ENCODE data around the gene TRIM60.

- TF ChIP-seq CTCF (IDR thresholded peaks at IDR 0.05; ENCODE audit: low read length) = no peak
- no peak for TF ChIP-seq EZH2 (optimal IDR thresholded peaks at IDR 0.05; ENCODE audit: low read depth, low read length)
These were observed 20.4 kb upstream of the TRIM60 start for GRCh38 chr4:165011403-165011802.
